Ishikawa (cell line): Measurements from ENCODE around the gene SGMS1.

Source experiments
- CREB1 ChIP-seq: IDR thresholded peaks from 2 replicates; pipeline ENCODE4 v1.6.1; 2012; ENCODE audit warnings: low read depth
- EGR1 ChIP-seq: IDR thresholded peaks from 2 replicates; pipeline ENCODE4 v1.6.1; 2012
- NFIC ChIP-seq: IDR thresholded peaks from 2 replicates; pipeline ENCODE4 v1.6.1; 2012
- TAF1 ChIP-seq: IDR thresholded peaks from 2 replicates; pipeline ENCODE4 v1.6.1; 2012; ENCODE audit warnings: low read depth, mild to moderate bottlenecking
- USF1 ChIP-seq: IDR thresholded peaks from 2 replicates; pipeline ENCODE4 v1.6.1; 2012
- YY1 ChIP-seq: IDR thresholded peaks from 2 replicates; pipeline ENCODE4 v1.6.1; 2012; ENCODE audit warnings: low read depth
- TF ChIP-seq, protein P1 (sequence below): IDR thresholded peaks from 2 replicates; pipeline ENCODE4 v1.6.1; 2012

DNA sequence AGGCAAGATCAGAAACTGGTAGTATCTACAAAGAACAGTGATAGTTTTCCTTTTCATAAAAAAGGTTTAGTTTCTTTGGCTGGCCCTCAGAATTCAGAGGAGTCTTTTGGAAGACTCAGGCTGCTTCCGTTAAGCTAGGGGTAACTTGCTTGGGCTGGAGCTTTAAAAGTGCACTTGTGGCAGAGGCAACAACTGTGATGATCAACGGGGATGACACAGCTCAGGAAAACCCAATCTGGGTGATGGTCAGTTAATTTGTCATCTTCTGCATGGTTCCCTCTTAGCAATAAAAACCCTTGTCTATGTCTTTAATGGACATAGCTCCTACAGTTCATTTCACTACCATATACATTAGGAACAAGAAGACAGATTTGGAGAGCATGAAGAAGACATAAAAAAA lies 46.7 kb downstream of the SGMS1 start:
- TF ChIP-seq USF1 (no peak), CREB1 (no peak), NFIC (no peak), YY1 (no peak), TAF1 (no peak), EGR1 (no peak)
- TF ChIP-seq, protein P1, sequence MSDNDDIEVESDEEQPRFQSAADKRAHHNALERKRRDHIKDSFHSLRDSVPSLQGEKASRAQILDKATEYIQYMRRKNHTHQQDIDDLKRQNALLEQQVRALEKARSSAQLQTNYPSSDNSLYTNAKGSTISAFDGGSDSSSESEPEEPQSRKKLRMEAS = no peak
